ENCODE data around the gene FGD4.

FGD4 gene

GRCh38 chr12:32478858-32479725 is 79.7 kb downstream of the FGD4 start:
- H3K9me3 ChIP-seq (replicated peaks; ENCODE audit: low read length): no peaks in the 10 kb centered on the region
- no peak overlapping the region for H3K4me2 ChIP-seq (ENCODE audit: low read length)

GRCh38 chr12:32482226-32482625 is 82.9 kb downstream of the FGD4 start:
- Histone ChIP-seq H3K4me2 (ENCODE audit: low read length) (no peak overlapping the region), H3K9ac (ENCODE audit: low read depth, low read length) (no peak overlapping the region), H3K27me3 (ENCODE audit: control insufficient read depth, insufficient read depth, low read length) (no peaks in the 10 kb centered on the region), H3K4me1 (ENCODE audit: control insufficient read depth, insufficient read depth, low read length) (peaks cover 11% of the 10 kb centered on the region), H3K9me3 (replicated peaks; ENCODE audit: low read length) (no peaks in the 10 kb centered on the region), H3K4me3 (ENCODE audit: low read length) (no peak overlapping the region), H3K36me3 (ENCODE audit: insufficient read depth, low read length) (no peaks in the 10 kb centered on the region)

More at GRCh38 chr12:32478858-32479725, 79.7 kb downstream of the FGD4 start:
- Histone ChIP-seq H3K36me3 (ENCODE audit: insufficient read depth, low read length) (no peaks in the 10 kb centered on the region), H3K9ac (ENCODE audit: low read depth, low read length) (no peak overlapping the region), H3K4me1 (ENCODE audit: control insufficient read depth, insufficient read depth, low read length) (peaks cover 5% of the 10 kb centered on the region), H3K27me3 (ENCODE audit: control insufficient read depth, insufficient read depth, low read length) (no peaks in the 10 kb centered on the region), H3K4me3 (ENCODE audit: low read length) (no peak overlapping the region)

DNA sequence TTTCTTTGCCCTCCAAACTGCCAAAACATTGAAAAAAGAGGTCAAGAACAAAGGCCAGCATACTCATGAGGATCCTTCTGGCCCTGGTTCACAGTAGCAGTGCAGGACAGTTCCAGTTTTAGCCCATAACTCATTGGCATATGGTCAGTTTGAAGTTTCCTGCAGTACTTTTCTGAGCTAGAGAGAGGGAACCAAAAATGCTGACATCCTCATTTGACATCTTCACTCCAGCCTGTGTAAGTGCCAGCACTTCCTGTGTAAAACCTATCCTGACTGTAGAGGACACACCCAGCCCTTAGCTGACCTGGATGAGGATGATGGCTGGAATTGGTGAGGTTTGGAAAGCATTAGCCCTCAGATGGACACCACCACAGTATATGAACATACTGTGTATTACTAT is 84.1 kb downstream of the FGD4 start:
- Histone ChIP-seq H3K4me1 (ENCODE audit: control insufficient read depth, insufficient read depth, low read length) (peaks cover 6% of the 10 kb centered on the region), H3K9me3 (replicated peaks; ENCODE audit: low read length) (no peaks in the 10 kb centered on the region), H3K27me3 (ENCODE audit: control insufficient read depth, insufficient read depth, low read length) (no peaks in the 10 kb centered on the region), H3K4me3 (ENCODE audit: low read length) (no peak overlapping the region), H3K9ac (ENCODE audit: low read depth, low read length) (no peak overlapping the region), H3K36me3 (ENCODE audit: insufficient read depth, low read length) (no peaks in the 10 kb centered on the region), H3K4me2 (ENCODE audit: low read length) (no peak overlapping the region)

GRCh38 chr12:32483993-32484392 is 84.6 kb downstream of the FGD4 start:
- peaks cover 6% of the 10 kb centered on the region for H3K4me1 ChIP-seq (ENCODE audit: control insufficient read depth, insufficient read depth, low read length)
- no peaks in the 10 kb centered on the region for H3K36me3 ChIP-seq (ENCODE audit: insufficient read depth, low read length)
- no peak overlapping the region for H3K9ac ChIP-seq (ENCODE audit: low read depth, low read length)
- no peaks in the 10 kb centered on the region for H3K9me3 ChIP-seq (replicated peaks; ENCODE audit: low read length)
- no peak overlapping the region for H3K4me3 ChIP-seq (ENCODE audit: low read length)
- H3K27me3 ChIP-seq (ENCODE audit: control insufficient read depth, insufficient read depth, low read length): no peaks in the 10 kb centered on the region
- H3K4me2 ChIP-seq (ENCODE audit: low read length): no peak overlapping the region

- peaks cover 6% of the 10 kb centered on the region for H3K4me1 ChIP-seq (ENCODE audit: control insufficient read depth, insufficient read depth, low read length)
- no peaks in the 10 kb centered on the region for H3K27me3 ChIP-seq (ENCODE audit: control insufficient read depth, insufficient read depth, low read length)
- H3K4me3 ChIP-seq (ENCODE audit: low read length): no peak overlapping the region
- no peaks in the 10 kb centered on the region for H3K36me3 ChIP-seq (ENCODE audit: insufficient read depth, low read length)
- no peak overlapping the region for H3K4me2 ChIP-seq (ENCODE audit: low read length)
- no peaks in the 10 kb centered on the region for H3K9me3 ChIP-seq (replicated peaks; ENCODE audit: low read length)
- H3K9ac ChIP-seq (ENCODE audit: low read depth, low read length): no peak overlapping the region
Measured at GRCh38 chr12:32486158-32486557, 86.8 kb downstream of the FGD4 start.

- H3K4me3 ChIP-seq (ENCODE audit: low read length): no peak overlapping the region
Measured at GRCh38 chr12:32488132-32488531, 88.8 kb downstream of the FGD4 start.

DNA sequence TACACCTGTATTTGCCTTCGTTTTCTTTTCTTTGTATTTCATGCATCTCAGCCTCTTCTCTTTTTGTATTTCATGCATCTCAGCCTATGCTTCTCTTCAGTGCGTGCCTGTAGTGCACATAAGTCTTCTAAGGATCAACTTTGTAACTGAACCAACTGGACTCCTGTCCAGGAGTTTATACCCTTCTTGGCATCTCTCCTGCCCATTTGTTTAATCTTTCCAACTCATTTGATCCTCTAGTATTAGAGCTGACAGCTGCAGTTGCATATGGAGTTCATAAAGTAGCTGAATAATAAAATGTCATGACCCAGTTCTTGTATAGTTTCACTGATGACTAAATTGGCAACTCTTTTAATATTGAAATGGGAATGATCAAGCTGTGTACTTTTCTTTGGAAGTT is 89.7 kb downstream of the FGD4 start:
- no peaks in the 10 kb centered on the region for H3K9me3 ChIP-seq (replicated peaks; ENCODE audit: low read length)
- no peak overlapping the region for H3K4me3 ChIP-seq (ENCODE audit: low read length)
- H3K4me2 ChIP-seq (ENCODE audit: low read length): no peak overlapping the region
- H3K4me1 ChIP-seq (ENCODE audit: control insufficient read depth, insufficient read depth, low read length): peaks cover 6% of the 10 kb centered on the region
- H3K9ac ChIP-seq (ENCODE audit: low read depth, low read length): no peak overlapping the region
- no peaks in the 10 kb centered on the region for H3K36me3 ChIP-seq (ENCODE audit: insufficient read depth, low read length)
- H3K27me3 ChIP-seq (ENCODE audit: control insufficient read depth, insufficient read depth, low read length): no peaks in the 10 kb centered on the region

More at GRCh38 chr12:32488132-32488531, 88.8 kb downstream of the FGD4 start:
- Histone ChIP-seq H3K27me3 (ENCODE audit: control insufficient read depth, insufficient read depth, low read length) (no peaks in the 10 kb centered on the region), H3K4me1 (ENCODE audit: control insufficient read depth, insufficient read depth, low read length) (peaks cover 6% of the 10 kb centered on the region), H3K9ac (ENCODE audit: low read depth, low read length) (no peak overlapping the region), H3K4me2 (ENCODE audit: low read length) (no peak overlapping the region), H3K9me3 (replicated peaks; ENCODE audit: low read length) (no peaks in the 10 kb centered on the region), H3K36me3 (ENCODE audit: insufficient read depth, low read length) (no peaks in the 10 kb centered on the region)

GRCh38 chr12:32490801-32491200 is 91.4 kb downstream of the FGD4 start:
- no peaks in the 10 kb centered on the region for H3K36me3 ChIP-seq (ENCODE audit: insufficient read depth, low read length)
- no peak overlapping the region for H3K4me2 ChIP-seq (ENCODE audit: low read length)
- H3K4me1 ChIP-seq (ENCODE audit: control insufficient read depth, insufficient read depth, low read length): peaks cover 4% of the 10 kb centered on the region
- H3K9me3 ChIP-seq (replicated peaks; ENCODE audit: low read length): no peaks in the 10 kb centered on the region
- no peak overlapping the region for H3K9ac ChIP-seq (ENCODE audit: low read depth, low read length)
- no peaks in the 10 kb centered on the region for H3K27me3 ChIP-seq (ENCODE audit: control insufficient read depth, insufficient read depth, low read length)
- H3K4me3 ChIP-seq (ENCODE audit: low read length): no peak overlapping the region

DNA sequence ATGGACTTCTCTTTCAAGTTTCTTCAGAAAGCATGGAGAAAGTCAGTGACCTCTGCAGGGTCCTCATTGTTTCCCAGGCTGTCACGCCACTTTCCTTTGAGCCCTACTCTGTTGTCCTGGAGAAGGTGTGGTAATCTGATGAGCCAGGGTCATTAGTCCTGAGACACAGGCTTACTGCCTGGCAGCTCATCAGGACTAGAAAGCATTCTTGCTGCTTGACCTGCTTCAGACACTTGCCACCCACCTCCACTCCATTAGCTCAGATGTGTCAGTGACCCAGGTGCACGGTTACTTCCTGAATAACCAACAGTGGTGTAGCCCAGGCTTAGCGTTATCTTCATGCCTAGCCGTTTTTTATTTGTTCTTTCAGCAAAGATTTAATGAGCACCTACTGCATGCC is 93.9 kb downstream of the FGD4 start:
- Histone ChIP-seq H3K4me3 (ENCODE audit: low read length) (no peak overlapping the region), H3K36me3 (ENCODE audit: insufficient read depth, low read length) (no peaks in the 10 kb centered on the region), H3K4me2 (ENCODE audit: low read length) (no peak overlapping the region), H3K4me1 (ENCODE audit: control insufficient read depth, insufficient read depth, low read length) (no peaks in the 10 kb centered on the region), H3K27me3 (ENCODE audit: control insufficient read depth, insufficient read depth, low read length) (no peaks in the 10 kb centered on the region), H3K9ac (ENCODE audit: low read depth, low read length) (no peak overlapping the region), H3K9me3 (replicated peaks; ENCODE audit: low read length) (no peaks in the 10 kb centered on the region)

DNA sequence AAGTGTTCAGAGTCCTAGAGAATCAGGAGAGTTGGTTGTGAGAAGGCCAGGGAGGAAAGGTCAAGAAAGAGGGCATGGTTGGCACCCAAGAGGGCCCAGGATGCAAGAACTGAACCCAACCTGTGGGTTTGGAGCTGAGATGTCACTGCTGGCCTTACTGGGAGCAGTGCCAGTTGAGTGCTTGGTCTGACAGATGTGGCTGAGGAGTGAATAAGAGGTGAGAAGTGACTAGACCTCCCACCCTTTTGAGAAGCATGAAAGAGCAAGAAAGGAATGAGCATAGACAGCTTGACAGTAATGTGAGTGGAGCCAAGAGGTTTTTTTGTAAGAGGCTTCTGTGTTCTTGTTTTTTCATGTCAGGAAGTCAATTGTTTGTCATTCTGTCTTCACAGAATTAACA is 95.3 kb downstream of the FGD4 start:
- Histone ChIP-seq H3K4me1 (ENCODE audit: control insufficient read depth, insufficient read depth, low read length) (peaks cover 7% of the 10 kb centered on the region), H3K4me2 (ENCODE audit: low read length) (no peak overlapping the region), H3K9me3 (replicated peaks; ENCODE audit: low read length) (no peaks in the 10 kb centered on the region), H3K36me3 (ENCODE audit: insufficient read depth, low read length) (no peaks in the 10 kb centered on the region), H3K9ac (ENCODE audit: low read depth, low read length) (no peak overlapping the region), H3K4me3 (ENCODE audit: low read length) (no peak overlapping the region), H3K27me3 (ENCODE audit: control insufficient read depth, insufficient read depth, low read length) (no peaks in the 10 kb centered on the region)

- no peaks in the 10 kb centered on the region for H3K9me3 ChIP-seq (replicated peaks; ENCODE audit: low read length)
Measured at GRCh38 chr12:32496946-32497345, 97.6 kb downstream of the FGD4 start.

GRCh38 chr12:32497864-32498263 is 98.5 kb downstream of the FGD4 start:
- H3K4me3 ChIP-seq (ENCODE audit: low read length): no peak overlapping the region
- peaks cover 22% of the 10 kb centered on the region for H3K4me1 ChIP-seq (ENCODE audit: control insufficient read depth, insufficient read depth, low read length)
- H3K36me3 ChIP-seq (ENCODE audit: insufficient read depth, low read length): no peaks in the 10 kb centered on the region
- no peak overlapping the region for H3K9ac ChIP-seq (ENCODE audit: low read depth, low read length)
- no peaks in the 10 kb centered on the region for H3K27me3 ChIP-seq (ENCODE audit: control insufficient read depth, insufficient read depth, low read length)
- no peaks in the 10 kb centered on the region for H3K9me3 ChIP-seq (replicated peaks; ENCODE audit: low read length)
- no peak overlapping the region for H3K4me2 ChIP-seq (ENCODE audit: low read length)

More at GRCh38 chr12:32496946-32497345, 97.6 kb downstream of the FGD4 start:
- no peak overlapping the region for H3K4me2 ChIP-seq (ENCODE audit: low read length)
- no peaks in the 10 kb centered on the region for H3K27me3 ChIP-seq (ENCODE audit: control insufficient read depth, insufficient read depth, low read length)
- peaks cover 13% of the 10 kb centered on the region for H3K4me1 ChIP-seq (ENCODE audit: control insufficient read depth, insufficient read depth, low read length)
- no peak overlapping the region for H3K9ac ChIP-seq (ENCODE audit: low read depth, low read length)
- no peak overlapping the region for H3K4me3 ChIP-seq (ENCODE audit: low read length)
- H3K36me3 ChIP-seq (ENCODE audit: insufficient read depth, low read length): no peaks in the 10 kb centered on the region

Measured in skeletal muscle satellite cell (primary cell).